Upper lobe of left lung (tissue), 6 donors: ENCODE results near the gene SSR4. TPM values are rescaled to one million over a fixed set of nuclear protein-coding genes. Genes with fewer than 3 reads are reported as not detected.

ENCODE experiments used
- ATAC-seq, 2 donors: fragments of 200-7000 bp; cut with Tn5 transposase; one replicate each; pipeline ENCODE4 v1.9.1; 2022; ENCODE audit warnings: mild to moderate bottlenecking in 2 of 2, moderate library complexity in 2 of 2; ENCODE audit not compliant: low FRiP score in 2 of 2
- DNase-seq, 2 donors: peaks; one replicate each; pipeline ENCODE4 v3.0.0-alpha.2; 2019 to 2020
- H3K27ac ChIP-seq, 4 donors: fragments of 200-600 bp; sonication (generic); one replicate each; pipeline ENCODE4 v1.5.1; 2016 to 2019
- H3K27me3 ChIP-seq, 4 donors: fragments of 200-600 bp; sonication (generic); one replicate each; pipeline ENCODE4 v1.5.1; 2017 to 2019
- H3K36me3 ChIP-seq, 4 donors: fragments of 200-600 bp; sonication (generic); one replicate each; pipeline ENCODE4 v1.5.1; 2016 to 2019
- H3K4me1 ChIP-seq, 4 donors: fragments of 200-600 bp; sonication (generic); one replicate each; pipeline ENCODE4 v1.5.1; 2018 to 2019
- H3K4me3 ChIP-seq, 4 donors: fragments of 200-600 bp; sonication (generic); one replicate each; pipeline ENCODE4 v1.5.1; 2017 to 2019; ENCODE audit warnings: mild to moderate bottlenecking in 2 of 4, moderate library complexity in 1 of 4
- H3K9me3 ChIP-seq, 4 donors: fragments of 200-600 bp; sonication (generic); one replicate each; pipeline ENCODE4 v1.5.1; 2018 to 2019
- EP300 ChIP-seq, 4 donors: sonication (generic); formaldehyde crosslinking; IDR thresholded peaks; one replicate each; pipeline ENCODE4 v1.5.1; 2017; ENCODE audit warnings: antibody characterized with exemption in 4 of 4, control low read depth in 2 of 4
- POLR2A ChIP-seq, 4 donors: fragments of 450-650 bp; IDR thresholded peaks; one replicate each; pipeline ENCODE4 v1.5.1; 2016 to 2017; ENCODE audit warnings: antibody characterized with exemption in 4 of 4, mild to moderate bottlenecking in 2 of 4
- POLR2AphosphoS5 ChIP-seq, 2 donors: sonication (generic); formaldehyde crosslinking; IDR thresholded peaks; one replicate each; pipeline ENCODE4 v1.5.1; 2017; ENCODE audit warnings: antibody characterized with exemption in 2 of 2
- WGBS, 2 donors: methylation state at CpG; one replicate each; pipeline ENCODE4 v1.1.5; 2017 to 2018; 5-methylcytosine and 5-hydroxymethylcytosine counted together
- total RNA-seq, 6 donors: library from RNA; depleted of rRNA in 4 of 6; stranded (reverse); fragments of >200 nt in 4 of 6; gene quantifications; one replicate each; pipeline versions ENCODE4 v1.1.0 to v1.2.1, GENCODE V29; 2016 to 2021
- TF ChIP-seq, protein P1 (sequence below), 6 experiments: fragments of 450-650 bp in 4 of 6; fragments of 200-600 bp in 2 of 6; sonication (generic) in 2 of 6; IDR thresholded peaks; one replicate each; pipeline ENCODE4 v1.5.1; 2016 to 2019; ENCODE audit warnings: antibody characterized with exemption in 6 of 6
- donor health status: DM: no; HTN: no; CAD: no; lungs with moderate emphysema.
- donor health status: DM: no; HTN: yes; CAD: no; lungs with severe emphysema.

SSR4 gene
- total RNA-seq, 6 donors from 2014 or later: 70.2 to 328 (median 172) TPM

DNA sequence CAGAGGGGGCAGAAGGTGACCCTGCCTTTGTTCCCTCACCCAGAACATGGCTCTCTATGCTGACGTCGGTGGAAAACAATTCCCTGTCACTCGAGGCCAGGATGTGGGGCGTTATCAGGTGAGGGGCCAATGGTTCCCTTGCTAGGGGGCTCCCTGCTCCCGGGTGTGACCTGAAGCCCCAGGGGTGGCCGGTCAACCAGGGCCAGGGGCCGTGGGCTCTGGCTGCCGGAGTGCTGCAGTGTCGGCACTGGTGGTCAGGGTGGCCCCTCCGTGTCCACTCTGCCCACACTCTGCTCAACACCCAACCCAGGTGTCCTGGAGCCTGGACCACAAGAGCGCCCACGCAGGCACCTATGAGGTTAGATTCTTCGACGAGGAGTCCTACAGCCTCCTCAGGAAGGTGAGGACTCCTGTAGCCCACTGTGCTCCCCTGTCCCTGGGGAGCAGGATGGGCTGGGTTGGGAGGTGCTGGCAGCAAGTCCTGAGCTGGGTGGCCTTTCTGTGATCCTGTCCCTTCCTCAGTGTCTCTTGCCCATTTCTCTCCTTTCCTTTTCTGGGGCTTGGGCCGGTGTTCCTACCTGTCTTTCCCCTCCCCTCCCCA is 3.0 kb downstream of the SSR4 start:
- peaks cover 0 to 31% (median 12%) of the 10 kb centered on the region in 4 donors for H3K36me3 ChIP-seq
- no peak for TF ChIP-seq POLR2AphosphoS5 (IDR thresholded peaks at IDR 0.05)
- no peak for TF ChIP-seq POLR2A (IDR thresholded peaks at IDR 0.05)
- TF ChIP-seq, protein P1, sequence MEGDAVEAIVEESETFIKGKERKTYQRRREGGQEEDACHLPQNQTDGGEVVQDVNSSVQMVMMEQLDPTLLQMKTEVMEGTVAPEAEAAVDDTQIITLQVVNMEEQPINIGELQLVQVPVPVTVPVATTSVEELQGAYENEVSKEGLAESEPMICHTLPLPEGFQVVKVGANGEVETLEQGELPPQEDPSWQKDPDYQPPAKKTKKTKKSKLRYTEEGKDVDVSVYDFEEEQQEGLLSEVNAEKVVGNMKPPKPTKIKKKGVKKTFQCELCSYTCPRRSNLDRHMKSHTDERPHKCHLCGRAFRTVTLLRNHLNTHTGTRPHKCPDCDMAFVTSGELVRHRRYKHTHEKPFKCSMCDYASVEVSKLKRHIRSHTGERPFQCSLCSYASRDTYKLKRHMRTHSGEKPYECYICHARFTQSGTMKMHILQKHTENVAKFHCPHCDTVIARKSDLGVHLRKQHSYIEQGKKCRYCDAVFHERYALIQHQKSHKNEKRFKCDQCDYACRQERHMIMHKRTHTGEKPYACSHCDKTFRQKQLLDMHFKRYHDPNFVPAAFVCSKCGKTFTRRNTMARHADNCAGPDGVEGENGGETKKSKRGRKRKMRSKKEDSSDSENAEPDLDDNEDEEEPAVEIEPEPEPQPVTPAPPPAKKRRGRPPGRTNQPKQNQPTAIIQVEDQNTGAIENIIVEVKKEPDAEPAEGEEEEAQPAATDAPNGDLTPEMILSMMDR (IDR thresholded peaks at IDR 0.05): no peak
- TF ChIP-seq EP300 (IDR thresholded peaks at IDR 0.05): no peak
- 91% methylated on average over 5 to 15 of the region's 15 CpGs for WGBS, 2 donors
- H3K9me3 ChIP-seq: peaks cover 0 to 36% (median 0%) of the 10 kb centered on the region in 4 donors
- H3K27me3 ChIP-seq: peaks cover 0 to 3% (median 0%) of the 10 kb centered on the region in 4 donors
- peaks cover 8 to 23% (median 18%) of the 10 kb centered on the region in 4 donors for H3K4me1 ChIP-seq
- no peak for ATAC-seq
- H3K4me3 ChIP-seq: no peak overlapping the region
- no peak overlapping the region for H3K27ac ChIP-seq
- peak in 1 of 2 donors; percentile 8 for DNase-seq

DNA sequence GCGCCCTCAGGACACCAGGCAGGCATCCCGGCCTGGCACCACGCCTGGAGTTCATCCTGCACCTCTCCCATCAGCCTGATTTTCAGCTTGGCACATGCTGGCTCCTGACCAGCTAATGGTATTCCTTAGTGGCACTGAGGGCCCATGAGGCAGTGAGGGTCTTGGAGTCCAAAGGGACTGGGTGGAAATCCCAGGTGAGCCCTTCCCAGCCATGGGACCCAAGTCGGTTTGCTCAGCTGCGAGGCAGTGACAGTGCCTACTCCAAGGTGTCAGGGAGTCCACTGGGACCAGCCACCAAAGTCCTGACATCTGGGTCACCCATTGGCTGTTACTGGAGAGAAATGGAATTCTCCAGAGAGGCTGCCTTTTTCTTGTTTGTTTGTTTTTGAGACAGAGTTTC is 4.9 kb downstream of the SSR4 start:
- 89 to 100% methylated on average over 3 of the region's 5 CpGs for WGBS, 2 donors
- Histone ChIP-seq H3K36me3 (peaks cover 0 to 31% (median 12%) of the 10 kb centered on the region in 4 donors), H3K27ac (no peak overlapping the region), H3K4me3 (no peak overlapping the region), H3K4me1 (peaks cover 0 to 14% (median 10%) of the 10 kb centered on the region in 4 donors), H3K9me3 (peaks cover 0 to 38% (median 0%) of the 10 kb centered on the region in 4 donors), H3K27me3 (peaks cover 0 to 3% (median 0%) of the 10 kb centered on the region in 4 donors)
- peak in 1 of 2 donors; percentile 9 for DNase-seq
- TF ChIP-seq POLR2A (IDR thresholded peaks at IDR 0.05): no peak
- TF ChIP-seq, protein P1 (IDR thresholded peaks at IDR 0.05): no peak
- no peak for TF ChIP-seq EP300 (IDR thresholded peaks at IDR 0.05)
- no peak for TF ChIP-seq POLR2AphosphoS5 (IDR thresholded peaks at IDR 0.05)
- no peak for ATAC-seq

DNA sequence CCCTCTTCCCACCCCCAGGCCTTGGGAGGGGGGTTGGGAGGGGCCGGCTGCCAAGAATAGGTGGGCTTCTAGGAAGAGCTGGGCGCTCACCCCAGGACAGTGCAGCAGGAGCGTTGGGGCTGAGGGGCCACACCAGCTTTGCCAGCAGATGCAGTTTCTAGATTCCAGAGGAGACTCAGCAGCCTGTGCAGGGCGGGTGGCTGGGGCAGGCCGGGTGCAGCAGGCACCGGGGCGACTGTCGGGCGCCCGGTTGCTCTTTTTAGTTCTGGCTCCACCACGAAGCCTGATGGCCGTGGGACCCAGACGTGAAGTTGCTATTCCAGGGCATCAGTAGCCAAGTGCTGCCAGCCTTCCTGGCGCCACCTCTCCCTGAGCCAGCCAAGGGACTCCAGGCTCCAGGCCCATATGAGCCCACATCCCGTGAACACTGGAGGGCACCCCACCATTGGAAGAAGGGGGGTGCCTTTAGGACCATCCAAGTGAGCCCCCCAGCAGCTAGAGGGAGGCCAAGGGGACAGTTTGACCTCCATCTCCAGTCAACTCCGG is 5.8 kb downstream of the SSR4 start:
- Histone ChIP-seq H3K4me1 (peaks cover 0 to 11% (median 9%) of the 10 kb centered on the region in 4 donors), H3K27ac (no peak overlapping the region), H3K9me3 (peaks cover 0 to 32% (median 0%) of the 10 kb centered on the region in 4 donors), H3K4me3 (no peak overlapping the region), H3K36me3 (peaks cover 0 to 31% (median 12%) of the 10 kb centered on the region in 4 donors), H3K27me3 (peaks cover 0 to 3% (median 0%) of the 10 kb centered on the region in 4 donors)
- DNase-seq: peak in 1 of 2 donors; percentile 61
- TF ChIP-seq EP300 (IDR thresholded peaks at IDR 0.05): no peak
- TF ChIP-seq, protein P1 (IDR thresholded peaks at IDR 0.05): no peak
- TF ChIP-seq POLR2A (IDR thresholded peaks at IDR 0.05): no peak
- no peak for TF ChIP-seq POLR2AphosphoS5 (IDR thresholded peaks at IDR 0.05)
- WGBS, 2 donors: 75% methylated on average over 13 of the region's 16 CpGs; no CpG with 5 or more reads in 1 of the 2 donors
- no peak for ATAC-seq

DNA sequence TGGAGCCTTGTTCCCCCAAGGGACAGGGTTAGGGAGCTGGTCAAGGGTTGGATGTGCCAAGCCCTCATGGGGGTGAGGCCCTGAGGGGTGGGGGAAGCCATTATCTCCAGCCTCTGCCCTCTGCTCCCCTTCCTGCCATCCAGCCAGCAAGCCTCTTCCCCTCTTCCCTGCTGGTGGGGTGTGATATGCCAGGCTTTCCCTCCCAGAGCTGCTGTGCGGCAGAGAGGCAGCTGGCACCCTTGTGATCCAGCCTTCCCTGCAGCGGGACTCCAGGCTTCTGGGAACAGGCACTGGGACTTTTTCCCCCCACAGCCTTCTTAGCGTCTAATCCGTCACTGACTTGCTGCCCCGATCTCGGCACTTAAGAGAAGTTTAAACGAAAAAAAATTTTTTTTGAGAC is 6.3 kb downstream of the SSR4 start:
- no peak overlapping the region for H3K4me3 ChIP-seq

More for the DNA sequence above, 6.3 kb downstream of the SSR4 start:
- Histone ChIP-seq H3K27me3 (peaks cover 0 to 3% (median 0%) of the 10 kb centered on the region in 4 donors), H3K27ac (no peak overlapping the region), H3K9me3 (peaks cover 0 to 32% (median 0%) of the 10 kb centered on the region in 4 donors), H3K36me3 (peaks cover 0 to 31% (median 12%) of the 10 kb centered on the region in 4 donors), H3K4me1 (peaks cover 0 to 8% (median 4%) of the 10 kb centered on the region in 4 donors)
- DNase-seq: no peak
- TF ChIP-seq POLR2AphosphoS5 (IDR thresholded peaks at IDR 0.05) (no peak), EP300 (IDR thresholded peaks at IDR 0.05) (no peak), POLR2A (IDR thresholded peaks at IDR 0.05) (no peak)
- TF ChIP-seq, protein P1 (IDR thresholded peaks at IDR 0.05): no peak
- no peak for ATAC-seq
- 88 to 98% methylated on average over 6 to 7 of the region's 7 CpGs for WGBS, 2 donors
